ENCODE measurements around the gene NKX3-2.

Gene NKX3-2

DNA sequence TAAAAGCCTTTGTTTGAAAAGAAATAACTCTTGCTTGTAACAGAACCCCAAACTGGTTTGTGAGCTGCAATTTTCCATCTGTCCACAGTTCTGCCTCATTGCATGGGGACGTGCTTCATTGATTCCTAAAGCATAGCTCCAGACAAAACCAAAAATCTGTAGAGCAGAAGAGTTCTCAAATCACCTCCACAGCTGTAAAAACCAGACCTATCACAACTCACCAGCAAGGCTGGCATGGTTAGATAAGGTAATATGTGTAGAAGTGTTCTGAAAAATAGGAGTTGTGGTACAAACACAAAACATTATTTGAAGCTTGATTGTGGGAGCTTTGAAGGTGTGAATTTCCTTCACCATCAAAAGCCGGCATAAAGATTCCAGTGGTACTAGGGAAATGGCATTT lies 47.7 kb downstream of the NKX3-2 start:
- no peak for DNase-seq

DNA sequence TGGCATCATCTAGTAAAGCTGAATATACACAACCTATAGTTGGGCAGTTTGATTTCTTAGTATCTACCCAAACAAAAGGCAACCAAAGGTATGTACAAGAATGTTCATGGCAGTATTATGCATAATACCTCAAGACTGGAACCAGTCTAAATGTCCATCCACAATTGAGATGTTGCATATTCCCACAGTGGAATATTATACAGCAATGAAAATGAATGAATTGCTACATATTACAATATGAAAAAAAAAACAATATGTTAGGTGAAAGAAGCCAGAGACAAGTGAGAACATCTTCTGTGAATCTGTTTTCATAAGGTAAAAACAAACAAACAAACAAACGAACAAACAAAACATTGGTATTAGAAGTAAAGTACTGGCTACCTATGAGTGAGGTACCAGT lies 48.6 kb downstream of the NKX3-2 start:
- no peak for DNase-seq

DNA sequence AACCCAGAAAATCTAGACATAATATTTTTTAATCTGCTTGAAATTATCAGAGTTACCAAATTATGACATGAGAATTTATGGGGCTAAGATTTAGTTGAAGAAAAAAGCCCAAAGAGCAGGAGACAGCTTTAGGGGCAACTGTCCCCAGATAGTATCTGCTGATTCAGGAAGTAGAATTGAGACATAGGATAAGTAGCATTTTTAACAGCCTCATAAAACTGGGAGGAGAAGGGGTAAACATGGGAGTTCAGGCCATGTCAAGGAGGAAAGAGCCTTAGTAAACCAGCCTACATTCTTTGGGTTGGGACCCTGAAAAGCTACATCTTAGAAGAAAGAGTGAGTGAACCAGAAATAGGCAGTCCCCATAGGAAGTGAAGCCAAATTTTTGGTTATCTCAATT lies 50.5 kb downstream of the NKX3-2 start:
- DNase-seq = no peak

DNA sequence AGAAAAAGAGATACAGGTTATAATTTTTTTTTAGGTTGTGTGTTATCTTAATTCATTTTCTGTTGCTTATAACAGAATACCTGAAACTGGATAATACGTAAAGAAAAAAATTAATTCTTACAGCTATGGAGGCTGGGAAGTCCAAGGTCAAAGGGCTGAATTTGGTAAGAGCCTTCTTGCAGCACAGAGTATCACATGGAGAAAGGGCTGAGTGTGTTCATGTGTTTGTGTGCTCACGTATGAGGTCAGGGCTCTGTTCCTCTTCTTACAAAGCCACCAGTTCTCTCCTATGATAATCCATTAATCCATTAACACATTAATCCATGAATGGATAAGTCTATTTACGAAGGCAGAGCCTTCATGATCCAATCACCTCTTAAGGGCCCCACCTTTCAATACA lies 51.6 kb downstream of the NKX3-2 start:
- DNase-seq = no peak
